GM12878 (cell line): ENCODE measurements around the gene PUM2. TPM values are rescaled to one million over a fixed set of nuclear protein-coding genes. Genes with fewer than 3 reads are reported as not detected.

Experiments used
- ATAC-seq: fragments of 200-7000 bp; cut with Tn5 transposase; 3 replicates; pipeline ENCODE4 v1.9.1; 2020; ENCODE audit warnings: mild to moderate bottlenecking, moderate library complexity
- BruUV-seq: library from RNA; stranded (reverse); fragments of 400-500 nt; replicated peaks from 2 replicates; lab custom pipeline; 2021; lab: Mats Ljungman, UMichigan
- CTCF ChIA-PET: fragments of 300-600 bp; sonication (Branson Sonifier 250); formaldehyde crosslinking; extraction: SDS; loops from one replicate; lab custom pipeline; 2021; ENCODE audit warnings: inconsistent platforms; lab: Yijun Ruan, JAX
- POLR2A ChIA-PET: fragments of 350-600 bp; formaldehyde crosslinking; extraction: SDS; loops from one replicate; lab custom pipeline; 2021; ENCODE audit warnings: inconsistent platforms; lab: Charles Lee
- RAD21 ChIA-PET: fragments of 300-600 bp; sonication (Branson Sonifier 250); formaldehyde crosslinking; loops from one replicate; lab custom pipeline; 2023; ENCODE audit warnings: antibody characterized with exemption; ENCODE audit not compliant: unreplicated experiment; lab: Charles Lee
- SMC1A ChIA-PET: fragments of 300-600 bp; sonication (Branson Sonifier 250); formaldehyde crosslinking; loops from one replicate; lab custom pipeline; 2023; ENCODE audit not compliant: unreplicated experiment, uncharacterized antibody; lab: Charles Lee
- DNase-seq: peaks from one replicate; pipeline ENCODE4 v3.0.0-alpha.2; 2011; ENCODE audit warnings: low read depth, low spot score
- FAIRE-seq: peaks from 3 replicates; lab custom pipeline; 2011; peaks lifted over from hg19 to GRCh38; lab: Jason Lieb, UNC
- H2AFZ ChIP-seq: 2 replicates; pipeline ENCODE4 v1.6.0; 2011; ENCODE audit warnings: low read depth, low read length, control low read depth; ENCODE audit not compliant: control insufficient read depth
- H3K27ac ChIP-seq: 2 replicates; pipeline ENCODE4 v1.5.1; 2011; ENCODE audit warnings: control low read depth; ENCODE audit not compliant: control insufficient read depth, insufficient read depth
- H3K27me3 ChIP-seq, 2 experiments: replicated peaks in 1 of 2; 2 replicates each; pipeline versions ENCODE4 v1.6.0 to v1.6.1; 2011; ENCODE audit warnings: low read length in 1 of 2; ENCODE audit not compliant: control insufficient read depth in 2 of 2, insufficient read depth in 2 of 2
- H3K36me3 ChIP-seq, 2 experiments: 2 replicates each; pipeline ENCODE4 v1.5.1; 2011; ENCODE audit warnings: low read length in 1 of 2; ENCODE audit not compliant: control insufficient read depth in 2 of 2, insufficient read depth in 2 of 2
- H3K4me1 ChIP-seq: 2 replicates; pipeline ENCODE4 v1.6.1; 2011; ENCODE audit warnings: mild to moderate bottlenecking, low read length, moderate library complexity, mixed read lengths; ENCODE audit not compliant: control insufficient read depth, insufficient read depth
- H3K4me2 ChIP-seq: 2 replicates; pipeline ENCODE4 v1.6.0; 2011; ENCODE audit warnings: control low read depth; ENCODE audit not compliant: control insufficient read depth, insufficient read depth
- H3K4me3 ChIP-seq: fragments of 200-600 bp; sonication (generic); 2 replicates; pipeline ENCODE4 v1.5.1; 2016
- H3K79me2 ChIP-seq: 2 replicates; pipeline ENCODE4 v1.6.0; 2011; ENCODE audit warnings: low read length; ENCODE audit not compliant: control insufficient read depth, insufficient read depth
- H3K9ac ChIP-seq: 2 replicates; pipeline ENCODE4 v1.8.0; 2011; ENCODE audit warnings: low read length, control low read depth, mixed read lengths; ENCODE audit not compliant: control insufficient read depth, insufficient read depth
- H3K9me3 ChIP-seq: replicated peaks from 3 replicates; pipeline ENCODE4 v1.5.1; 2011; ENCODE audit warnings: mild to moderate bottlenecking, low read length; ENCODE audit not compliant: control insufficient read depth, insufficient read depth
- H4K20me1 ChIP-seq: 2 replicates; pipeline ENCODE4 v1.6.0; 2011; ENCODE audit not compliant: control insufficient read depth, insufficient read depth
- BCL11A ChIP-seq: IDR thresholded peaks from 2 replicates; pipeline ENCODE4 v1.6.1; 2011; ENCODE audit warnings: low read depth, low read length
- CEBPB ChIP-seq, 2 experiments: fragments of 150-350 bp in 1 of 2; IDR thresholded peaks; 2 replicates each; pipeline ENCODE4 v1.6.1; 2012 to 2014; ENCODE audit warnings: low read depth in 2 of 2, low read length in 2 of 2, borderline replicate concordance in 1 of 2, inconsistent platforms in 1 of 2
- CREM ChIP-seq: IDR thresholded peaks from 2 replicates; pipeline ENCODE4 v1.6.1; 2014; ENCODE audit warnings: antibody characterized with exemption, low read depth
- JUNB ChIP-seq: IDR thresholded peaks from 2 replicates; pipeline ENCODE4 v1.6.1; 2016; ENCODE audit warnings: antibody characterized with exemption, mild to moderate bottlenecking
- MTA2 ChIP-seq: fragments of 450-650 bp; IDR thresholded peaks from 2 replicates; pipeline ENCODE4 v1.6.1; 2016; ENCODE audit warnings: low read depth, mild to moderate bottlenecking, moderate library complexity
- MYC ChIP-seq: IDR thresholded peaks from 2 replicates; pipeline ENCODE4 v1.6.1; 2011; ENCODE audit warnings: mild to moderate bottlenecking, low read length, moderate library complexity, inconsistent platforms; ENCODE audit not compliant: insufficient read depth, insufficient replicate concordance, insufficient read length, severe bottlenecking
- RUNX3 ChIP-seq: IDR thresholded peaks from 2 replicates; pipeline ENCODE4 v1.6.1; 2012; ENCODE audit warnings: low read length, inconsistent platforms
- TAF1 ChIP-seq: IDR thresholded peaks from 2 replicates; pipeline ENCODE4 v1.6.1; 2011; ENCODE audit warnings: mild to moderate bottlenecking, low read depth, low read length, borderline replicate concordance
- WGBS: methylation state at CpG from one replicate; pipeline ENCODE4 v1.1.6; 2016; ENCODE audit warnings: low lambda C conversion rate; ENCODE audit not compliant: insufficient replicate concordance, insufficient coverage; ENCODE audit errors: missing lambda C conversion rate; 5-methylcytosine and 5-hydroxymethylcytosine counted together
- in situ Hi-C: fragments of 300-500 bp; cut with MboI; formaldehyde crosslinking; loops from 9 replicates; pipeline ENCODE4 v1.14.3; 2018; ENCODE audit warnings: mixed read lengths
- intact Hi-C: fragments of 100-400 bp; cut with micrococcal nuclease; formaldehyde crosslinking; loops from one replicate; pipeline ENCODE4 v1.14.2; 2022; ENCODE audit not compliant: unreplicated experiment
- polyA plus RNA-seq, 11 experiments: library from polyadenylated mRNA; depleted of rRNA in 4 of 11; unstranded in 6 of 11; stranded (reverse) in 5 of 11; fragments of >200 nt; fragmentation: Nextera tagmentation in 4 of 11; fragmentation: Illumina TruSeq in 1 of 11; extraction: Ambion mirVana in 4 of 11; extraction: Trizol in 1 of 11; gene quantifications; 1 replicate in 1 of 11; 2 replicates in 10 of 11; pipeline versions ENCODE4 v1.2.1 to v1.2.3, GENCODE V29; 2011 to 2016; ENCODE audit warnings: inconsistent platforms in 2 of 11, missing spikeins in 2 of 11, low read depth in 1 of 11
- small RNA-seq: library from RNA; depleted of rRNA; stranded (forward); fragments of <200 nt; gene quantifications from one replicate; pipeline ENCODE3, GENCODE V24; 2014
- total RNA-seq, 4 experiments: library from RNA; depleted of rRNA in 3 of 4; stranded (reverse); fragments of >200 nt in 3 of 4; fragmentation: Illumina TruSeq in 1 of 4; extraction: Trizol in 1 of 4; gene quantifications; 2 replicates each; pipeline versions ENCODE4 v1.2.1 to v1.2.3, GENCODE V29; 2013 to 2021
- TF ChIP-seq, protein P1 (sequence below), 3 experiments: IDR thresholded peaks in 2 of 3; conservative IDR thresholded peaks in 1 of 3; 2 replicates each; pipeline ENCODE4 v1.5.1; 2011; ENCODE audit warnings: low read depth in 3 of 3, low read length in 3 of 3, mild to moderate bottlenecking in 3 of 3, control low read depth in 2 of 3, moderate library complexity in 2 of 3, inconsistent platforms in 1 of 3, mixed read lengths in 1 of 3; ENCODE audit not compliant: control insufficient read depth in 2 of 3, insufficient read depth in 1 of 3; ENCODE audit errors: extremely low read depth in 1 of 3
- TF ChIP-seq, protein P2 (sequence below): IDR thresholded peaks from 2 replicates; pipeline ENCODE4 v1.6.1; 2011; ENCODE audit warnings: borderline replicate concordance, low read depth, mild to moderate bottlenecking, moderate library complexity, low read length; ENCODE audit not compliant: insufficient read depth, poor library complexity, severe bottlenecking

The PUM2 gene
- total and polyA plus RNA-seq, 10 of the 15 experiments (the other 5 are each of a cell fraction or from before 2014, with no cell fraction given) = 14.5 to 87.6 (median 29.4) TPM

DNA sequence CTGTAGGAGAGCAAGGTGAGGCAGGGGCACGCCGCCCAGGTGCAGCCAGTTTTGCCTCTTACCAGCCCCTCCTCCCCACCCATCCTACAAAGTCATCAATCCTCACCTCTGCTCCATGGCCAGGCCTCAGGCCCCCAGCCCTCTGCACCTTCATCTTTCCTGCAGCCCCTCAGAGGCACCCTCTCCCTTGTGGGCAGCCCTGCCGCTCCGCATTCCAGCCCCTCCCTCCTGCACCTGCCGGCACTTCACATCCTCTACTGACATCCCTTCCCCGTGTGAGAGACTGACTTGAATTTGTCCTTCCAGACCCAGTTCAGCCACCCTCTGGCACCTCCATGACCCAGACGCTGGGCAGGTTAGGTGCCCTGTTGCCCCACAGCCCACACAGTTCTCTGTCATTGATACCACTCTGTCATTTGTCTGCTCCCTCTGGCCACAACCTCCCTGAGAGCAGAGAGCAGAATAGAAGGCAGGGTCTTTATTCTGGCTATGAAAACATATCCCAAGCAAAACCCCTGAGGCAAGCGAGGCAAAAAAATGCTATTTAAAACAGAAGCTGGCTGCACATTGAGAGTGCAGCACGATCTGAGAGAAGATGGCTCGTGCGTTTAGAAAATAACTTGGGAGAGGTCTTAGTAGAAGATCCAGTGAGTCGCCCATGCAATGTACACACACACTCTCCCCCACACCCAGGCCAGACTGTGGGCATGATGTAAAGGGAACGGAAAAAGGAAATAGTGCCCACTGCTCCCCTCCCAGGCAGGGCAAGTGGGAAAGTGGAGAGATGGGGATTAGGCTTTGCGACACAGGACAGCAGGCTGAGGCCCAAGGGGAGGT, 151.6 kb downstream of the PUM2 start:
- ChIA-PET POLR2A (no interaction called here), SMC1A (no interaction called here), RAD21 (no interaction called here), CTCF (interaction anchor here (0.9 kb wide), 1 partner anchor 95 kb away, joined by 3 read pairs; no protein-coding TSS in a partner anchor)
- in situ Hi-C loops (no loop called here), intact Hi-C loops (no loop called here)
- H3K4me1 ChIP-seq = no peaks in the 10 kb centered on the region
- no peak for FAIRE-seq
- H3K36me3 ChIP-seq = no peaks in the 10 kb centered on the region; a peak in 1 of 4 replicates
- H3K4me2 ChIP-seq = no peak overlapping the region
- BruUV-seq = no TSS peak
- no peaks in the 10 kb centered on the region for H3K79me2 ChIP-seq
- H4K20me1 ChIP-seq = no peaks in the 10 kb centered on the region
- no peak for DNase-seq
- no peak overlapping the region for H3K9ac ChIP-seq
- no peaks in the 10 kb centered on the region for H3K27me3 ChIP-seq
- TF ChIP-seq CREM (no peak), MTA2 (no peak), TAF1 (no peak), RUNX3 (no peak), JUNB (no peak), MYC (no peak), BCL11A (no peak), CEBPB (IDR thresholded peaks at IDR 0.05; ENCODE audit: borderline replicate concordance in 1 of 2, low read depth in 2 of 2, low read length in 2 of 2) (no peak)
- TF ChIP-seq, protein P1, sequence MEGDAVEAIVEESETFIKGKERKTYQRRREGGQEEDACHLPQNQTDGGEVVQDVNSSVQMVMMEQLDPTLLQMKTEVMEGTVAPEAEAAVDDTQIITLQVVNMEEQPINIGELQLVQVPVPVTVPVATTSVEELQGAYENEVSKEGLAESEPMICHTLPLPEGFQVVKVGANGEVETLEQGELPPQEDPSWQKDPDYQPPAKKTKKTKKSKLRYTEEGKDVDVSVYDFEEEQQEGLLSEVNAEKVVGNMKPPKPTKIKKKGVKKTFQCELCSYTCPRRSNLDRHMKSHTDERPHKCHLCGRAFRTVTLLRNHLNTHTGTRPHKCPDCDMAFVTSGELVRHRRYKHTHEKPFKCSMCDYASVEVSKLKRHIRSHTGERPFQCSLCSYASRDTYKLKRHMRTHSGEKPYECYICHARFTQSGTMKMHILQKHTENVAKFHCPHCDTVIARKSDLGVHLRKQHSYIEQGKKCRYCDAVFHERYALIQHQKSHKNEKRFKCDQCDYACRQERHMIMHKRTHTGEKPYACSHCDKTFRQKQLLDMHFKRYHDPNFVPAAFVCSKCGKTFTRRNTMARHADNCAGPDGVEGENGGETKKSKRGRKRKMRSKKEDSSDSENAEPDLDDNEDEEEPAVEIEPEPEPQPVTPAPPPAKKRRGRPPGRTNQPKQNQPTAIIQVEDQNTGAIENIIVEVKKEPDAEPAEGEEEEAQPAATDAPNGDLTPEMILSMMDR (IDR thresholded peaks at IDR 0.05 in 2 of 3, conservative IDR thresholded peaks at IDR 0.05 in 1 of 3; ENCODE audit: control insufficient read depth in 2 of 3, extremely low read depth in 1 of 3, insufficient read depth in 1 of 3, low read depth in 3 of 3, low read length in 3 of 3) = no peak
- TF ChIP-seq, protein P2, sequence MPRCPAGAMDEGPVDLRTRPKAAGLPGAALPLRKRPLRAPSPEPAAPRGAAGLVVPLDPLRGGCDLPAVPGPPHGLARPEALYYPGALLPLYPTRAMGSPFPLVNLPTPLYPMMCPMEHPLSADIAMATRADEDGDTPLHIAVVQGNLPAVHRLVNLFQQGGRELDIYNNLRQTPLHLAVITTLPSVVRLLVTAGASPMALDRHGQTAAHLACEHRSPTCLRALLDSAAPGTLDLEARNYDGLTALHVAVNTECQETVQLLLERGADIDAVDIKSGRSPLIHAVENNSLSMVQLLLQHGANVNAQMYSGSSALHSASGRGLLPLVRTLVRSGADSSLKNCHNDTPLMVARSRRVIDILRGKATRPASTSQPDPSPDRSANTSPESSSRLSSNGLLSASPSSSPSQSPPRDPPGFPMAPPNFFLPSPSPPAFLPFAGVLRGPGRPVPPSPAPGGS = no peak
- no peak for ATAC-seq
- H2AFZ ChIP-seq = no peak overlapping the region
- WGBS = 73% methylated on average over 14 of the region's 14 CpGs
- H3K9me3 ChIP-seq = no peaks in the 10 kb centered on the region
- H3K27ac ChIP-seq = no peak overlapping the region
- no peak overlapping the region for H3K4me3 ChIP-seq

Small RNAs within 50 kb of the gene (small RNA-seq; reads per million reads assigned to genes)
- gene RNU7-113P = not detected

Other genes with a start within 250 kb of the PUM2 start
- gene SDC1, start 125.7 kb downstream of the PUM2 start, total RNA-seq (2014; rRNA removed) = 25.8 and 26.6 TPM in 2 replicates
- gene SDC1, start 125.7 kb downstream of the PUM2 start, total RNA-seq (2014; rRNA removed; fragmentation: Illumina TruSeq; extraction: Trizol) = 9.6 and 12.4 TPM in 2 replicates
- 31.0 and 33.1 TPM in 2 replicates for gene SDC1, start 125.7 kb downstream of the PUM2 start, total RNA-seq (2021)
- 13.3 and 21.5 TPM in 2 replicates for gene SDC1, start 125.7 kb downstream of the PUM2 start, polyA plus RNA-seq (2011; rRNA removed)
- 4.4 and 7.0 TPM in 2 replicates for gene SDC1, start 125.7 kb downstream of the PUM2 start, polyA plus RNA-seq (2014; fragmentation: Illumina TruSeq; extraction: Trizol)
- gene SDC1, start 125.7 kb downstream of the PUM2 start, polyA plus RNA-seq (2014; fragmentation: Nextera tagmentation; extraction: Ambion mirVana) = 1 to 10 TPM in 1 of 2 experiments, under 1 TPM in 1; 0.85 to 2.2 TPM
- 24.4 and 25.9 TPM in 2 replicates for gene SDC1, start 125.7 kb downstream of the PUM2 start, polyA plus RNA-seq (2014; rRNA removed)
- 10 to 100 TPM; 33.8 to 36.8 TPM for gene SDC1, start 125.7 kb downstream of the PUM2 start, polyA plus RNA-seq (2016; fragmentation: Nextera tagmentation; extraction: Ambion mirVana)
- gene RHOB, start 96.2 kb upstream of the PUM2 start, total RNA-seq (2014; rRNA removed) = 4.1 and 4.8 TPM in 2 replicates
- gene RHOB, start 96.2 kb upstream of the PUM2 start, total RNA-seq (2014; rRNA removed; fragmentation: Illumina TruSeq; extraction: Trizol) = 1.0 and 1.2 TPM in 2 replicates
- 4.0 and 4.5 TPM in 2 replicates for gene RHOB, start 96.2 kb upstream of the PUM2 start, total RNA-seq (2021)
- 1.1 and 1.8 TPM in 2 replicates for gene RHOB, start 96.2 kb upstream of the PUM2 start, polyA plus RNA-seq (2011; rRNA removed)
- gene RHOB, start 96.2 kb upstream of the PUM2 start, polyA plus RNA-seq (2014; fragmentation: Illumina TruSeq; extraction: Trizol) = 0.73 and 1.2 TPM in 2 replicates
- under 1 TPM; 0.03 to 0.35 TPM for gene RHOB, start 96.2 kb upstream of the PUM2 start, polyA plus RNA-seq (2014; fragmentation: Nextera tagmentation; extraction: Ambion mirVana)
- gene RHOB, start 96.2 kb upstream of the PUM2 start, polyA plus RNA-seq (2014; rRNA removed) = 2.8 and 3.0 TPM in 2 replicates
- under 1 TPM; 0.45 to 0.87 TPM for gene RHOB, start 96.2 kb upstream of the PUM2 start, polyA plus RNA-seq (2016; fragmentation: Nextera tagmentation; extraction: Ambion mirVana)